Measurements from ENCODE around the gene FKBP9.
"Not testable (repeated sequence)": the region's sequence is repeated elsewhere in the genome, so short reads cannot be mapped to it uniquely, and the experiment has no call there.

GRCh38 chr7:32988148-32988547 lies 30.9 kb downstream of the FKBP9 start:
- not testable (repeated sequence) for TF ChIP-seq CTCF, POLR2A (IDR thresholded peaks at IDR 0.05)

All from breast epithelium (tissue), 3 donors.